PC-3 (cell line): ENCODE measurements around the gene SRGAP1. TPM values are rescaled to one million over a fixed set of nuclear protein-coding genes. Genes with fewer than 3 reads are reported as not detected.

ENCODE experiments used
- ATAC-seq: fragments of 200-7000 bp; cut with Tn5 transposase; 2 replicates; pipeline ENCODE4 v1.9.1; 2020; ENCODE audit warnings: mild to moderate bottlenecking, moderate library complexity
- BruUV-seq: library from RNA; stranded (reverse); fragments of 400-500 nt; replicated peaks from 2 replicates; lab custom pipeline; 2021; lab: Mats Ljungman, UMichigan
- CTCF ChIA-PET: fragments of 300-600 bp; sonication (Branson Sonifier 250); formaldehyde crosslinking; loops from one replicate; lab custom pipeline; 2022; ENCODE audit warnings: antibody characterized with exemption; lab: Charles Lee
- POLR2A ChIA-PET: fragments of 300-600 bp; sonication (Branson Sonifier 250); formaldehyde crosslinking; loops from one replicate; lab custom pipeline; 2022; ENCODE audit warnings: antibody characterized with exemption; ENCODE audit not compliant: unreplicated experiment; lab: Charles Lee
- DNase-seq: peaks from one replicate; pipeline ENCODE4 v3.0.0-alpha.2; 2015
- H2AFZ ChIP-seq: fragments of 300-600 bp; sonication (generic); 2 replicates; pipeline ENCODE4 v1.6.0; 2016; ENCODE audit warnings: antibody characterized with exemption, low read length
- H3F3A ChIP-seq: fragments of 300-600 bp; sonication (generic); one replicate; pipeline ENCODE4 v1.6.0; 2017; ENCODE audit warnings: antibody characterized with exemption, low read length, control low read depth, mild to moderate bottlenecking; ENCODE audit not compliant: unreplicated experiment
- H3K27ac ChIP-seq: fragments of 300-600 bp; sonication (generic); 2 replicates; pipeline ENCODE4 v1.5.1; 2016; ENCODE audit warnings: mild to moderate bottlenecking, low read length
- H3K27me3 ChIP-seq: fragments of 300-600 bp; sonication (generic); 2 replicates; pipeline ENCODE4 v1.6.1; 2016; ENCODE audit warnings: low read length, mixed read lengths
- H3K36me3 ChIP-seq: fragments of 300-600 bp; sonication (generic); 2 replicates; pipeline ENCODE4 v1.6.1; 2016; ENCODE audit warnings: low read depth, mixed run types, low read length, mixed read lengths
- H3K4me1 ChIP-seq: fragments of 300-600 bp; sonication (generic); 2 replicates; pipeline ENCODE4 v1.5.1; 2016; ENCODE audit warnings: low read length; ENCODE audit not compliant: insufficient read depth
- H3K4me2 ChIP-seq: fragments of 300-600 bp; sonication (generic); 2 replicates; pipeline ENCODE4 v1.6.0; 2016; ENCODE audit warnings: low read length
- H3K4me3 ChIP-seq: fragments of 300-600 bp; sonication (generic); 2 replicates; pipeline ENCODE4 v1.5.1; 2016; ENCODE audit warnings: mild to moderate bottlenecking, low read length, mixed read lengths
- H3K79me2 ChIP-seq: fragments of 300-600 bp; sonication (generic); 2 replicates; pipeline ENCODE4 v1.6.1; 2017; ENCODE audit warnings: low read length, mixed read lengths
- H3K9ac ChIP-seq: fragments of 300-600 bp; sonication (generic); 2 replicates; pipeline ENCODE4 v1.6.0; 2016; ENCODE audit warnings: mild to moderate bottlenecking, low read length
- H3K9me2 ChIP-seq: fragments of 300-600 bp; sonication (generic); replicated peaks from 2 replicates; pipeline ENCODE4 v1.6.1; 2016; ENCODE audit warnings: mixed run types, low read length, mixed read lengths
- H3K9me3 ChIP-seq: fragments of 300-600 bp; sonication (generic); 2 replicates; pipeline ENCODE4 v1.6.1; 2016; ENCODE audit warnings: low read length, mixed read lengths
- H4K20me1 ChIP-seq: fragments of 300-600 bp; sonication (generic); 2 replicates; pipeline ENCODE4 v1.6.1; 2016; ENCODE audit warnings: low read length, mixed read lengths
- EZH2 ChIP-seq: fragments of 300-600 bp; sonication (generic); IDR thresholded peaks from one replicate; pipeline ENCODE4 v1.6.1; 2017; ENCODE audit warnings: antibody characterized with exemption, mild to moderate bottlenecking, low read length; ENCODE audit not compliant: unreplicated experiment
- EZH2phosphoT487 ChIP-seq: fragments of 300-600 bp; sonication (generic); IDR thresholded peaks from 2 replicates; pipeline ENCODE4 v1.6.1; 2018; ENCODE audit warnings: mild to moderate bottlenecking, antibody characterized with exemption, low read length, borderline replicate concordance
- intact Hi-C: fragments of 100-400 bp; cut with micrococcal nuclease; formaldehyde crosslinking; loops from 2 replicates; pipeline ENCODE4 v1.9.0; 2023
- total RNA-seq: library from RNA; depleted of rRNA; stranded (reverse); fragments of >200 nt; gene quantifications from 2 replicates; pipeline ENCODE4 v1.2.3, GENCODE V29; 2014
- TF ChIP-seq, protein P1 (sequence below): fragments of 300-600 bp; sonication (generic); conservative IDR thresholded peaks from 2 replicates; pipeline ENCODE4 v1.5.1; 2017; ENCODE audit warnings: antibody characterized with exemption, low read depth, mild to moderate bottlenecking, low read length

SRGAP1 gene
- total RNA-seq, 1 experiment from 2014 or later = 11.0 TPM

DNA sequence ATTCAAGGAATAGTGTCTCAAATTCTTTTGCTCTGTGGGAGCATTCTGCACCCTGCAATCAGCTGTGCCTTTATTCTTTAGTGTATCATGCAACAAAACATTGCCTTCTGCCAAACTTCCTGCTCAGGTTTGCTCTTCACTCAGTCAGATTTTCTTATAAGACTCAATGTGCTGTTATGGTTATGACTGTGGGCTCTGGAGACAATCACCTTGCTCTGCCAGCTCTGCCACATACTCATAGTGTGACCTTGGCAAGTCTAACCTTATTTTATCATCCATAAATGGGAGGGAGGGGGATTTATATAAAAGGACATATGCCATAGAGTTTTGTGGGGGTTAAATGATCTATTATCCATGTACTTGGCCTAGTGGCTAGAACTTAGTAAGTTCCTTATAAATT is 51.3 kb downstream of the SRGAP1 start:
- Histone ChIP-seq H3K27me3 (no peaks in the 10 kb centered on the region), H3K27ac (no peak overlapping the region), H3K79me2 (peaks cover 98% of the 10 kb centered on the region), H3K9me3 (no peaks in the 10 kb centered on the region), H3K9ac (no peak overlapping the region), H3K36me3 (no peaks in the 10 kb centered on the region), H3K4me1 (peaks cover 11% of the 10 kb centered on the region), H3K4me2 (no peak overlapping the region), H3K4me3 (no peak overlapping the region), H3K9me2 (no peaks in the 10 kb centered on the region), H4K20me1 (no peaks in the 10 kb centered on the region), H3F3A (peaks cover 1% of the 10 kb centered on the region), H2AFZ (no peak overlapping the region)
- ATAC-seq = no peak
- CTCF ChIA-PET = no interaction called here
- BruUV-seq = no TSS peak
- no peak for TF ChIP-seq EZH2phosphoT487
- no peak for TF ChIP-seq EZH2
- TF ChIP-seq, protein P1, sequence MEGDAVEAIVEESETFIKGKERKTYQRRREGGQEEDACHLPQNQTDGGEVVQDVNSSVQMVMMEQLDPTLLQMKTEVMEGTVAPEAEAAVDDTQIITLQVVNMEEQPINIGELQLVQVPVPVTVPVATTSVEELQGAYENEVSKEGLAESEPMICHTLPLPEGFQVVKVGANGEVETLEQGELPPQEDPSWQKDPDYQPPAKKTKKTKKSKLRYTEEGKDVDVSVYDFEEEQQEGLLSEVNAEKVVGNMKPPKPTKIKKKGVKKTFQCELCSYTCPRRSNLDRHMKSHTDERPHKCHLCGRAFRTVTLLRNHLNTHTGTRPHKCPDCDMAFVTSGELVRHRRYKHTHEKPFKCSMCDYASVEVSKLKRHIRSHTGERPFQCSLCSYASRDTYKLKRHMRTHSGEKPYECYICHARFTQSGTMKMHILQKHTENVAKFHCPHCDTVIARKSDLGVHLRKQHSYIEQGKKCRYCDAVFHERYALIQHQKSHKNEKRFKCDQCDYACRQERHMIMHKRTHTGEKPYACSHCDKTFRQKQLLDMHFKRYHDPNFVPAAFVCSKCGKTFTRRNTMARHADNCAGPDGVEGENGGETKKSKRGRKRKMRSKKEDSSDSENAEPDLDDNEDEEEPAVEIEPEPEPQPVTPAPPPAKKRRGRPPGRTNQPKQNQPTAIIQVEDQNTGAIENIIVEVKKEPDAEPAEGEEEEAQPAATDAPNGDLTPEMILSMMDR = no peak
- no peak for DNase-seq
- POLR2A ChIA-PET = no interaction called here
- intact Hi-C loops = no loop called here

DNA sequence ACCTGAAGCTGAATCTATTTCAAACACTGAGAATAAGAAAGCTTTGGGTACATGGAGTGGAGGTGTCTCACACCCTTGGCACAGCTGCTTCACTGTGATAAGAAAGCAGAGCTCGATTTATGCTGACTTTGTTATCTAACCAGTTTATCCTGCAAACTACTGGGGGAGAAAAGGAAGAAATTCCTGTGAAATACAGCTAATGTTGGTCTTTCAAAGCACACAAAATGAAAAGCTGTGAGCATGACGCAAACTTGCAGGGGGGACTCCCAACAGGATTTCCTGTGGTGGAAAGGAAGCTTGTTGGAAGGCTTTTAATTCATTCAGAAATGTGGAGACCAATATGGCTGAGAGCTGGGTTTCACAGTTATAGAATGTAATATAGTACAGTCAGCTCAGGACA is 53.4 kb downstream of the SRGAP1 start:
- H3K36me3 ChIP-seq = 0 out of 2 replicates have a peak, but pooled peaks cover 2% of the 10 kb centered on the region
- H3F3A ChIP-seq = peaks cover 4% of the 10 kb centered on the region
- intact Hi-C loops = no loop called here
- ChIA-PET CTCF (no interaction called here), POLR2A (no interaction called here)
- no TSS peak for BruUV-seq
- H4K20me1 ChIP-seq = no peaks in the 10 kb centered on the region
- TF ChIP-seq EZH2phosphoT487 (no peak), EZH2 (no peak)
- TF ChIP-seq, protein P1 = no peak
- no peak overlapping the region for H2AFZ ChIP-seq
- H3K4me2 ChIP-seq = no peak overlapping the region
- H3K4me1 ChIP-seq = peaks cover 30% of the 10 kb centered on the region
- DNase-seq = no peak
- H3K27me3 ChIP-seq = no peaks in the 10 kb centered on the region
- H3K9me2 ChIP-seq = no peaks in the 10 kb centered on the region
- no peaks in the 10 kb centered on the region for H3K9me3 ChIP-seq
- peaks cover 97% of the 10 kb centered on the region for H3K79me2 ChIP-seq
- H3K27ac ChIP-seq = no peak overlapping the region
- no peak for ATAC-seq
- no peak overlapping the region for H3K4me3 ChIP-seq
- H3K9ac ChIP-seq = no peak overlapping the region

DNA sequence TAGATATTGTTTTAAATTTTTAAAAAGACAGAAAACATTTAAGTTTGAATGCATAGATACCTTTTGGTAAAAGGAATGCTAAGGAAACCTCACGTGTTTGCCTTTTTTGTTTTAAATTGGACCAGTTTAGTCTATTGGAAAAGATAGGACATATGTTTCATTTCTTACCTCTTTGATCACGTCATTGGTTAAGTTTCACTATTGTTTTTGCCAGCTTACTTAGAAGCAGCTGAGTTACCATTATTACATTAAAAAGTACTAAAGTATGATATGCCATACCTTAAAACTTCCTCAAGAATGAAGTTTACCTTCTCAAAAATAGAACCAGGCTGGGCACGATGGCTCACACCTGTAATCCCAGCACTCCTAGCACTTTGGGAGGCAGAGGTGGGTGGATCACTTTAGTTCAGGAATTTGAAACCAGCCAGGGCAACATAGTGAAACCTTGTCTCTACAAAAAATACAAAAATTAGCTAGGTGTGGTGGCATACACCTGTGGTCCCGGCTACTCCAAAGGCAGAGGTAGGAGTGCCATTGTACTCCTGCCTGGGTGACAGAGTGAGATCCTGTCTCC is 54.4 kb downstream of the SRGAP1 start:
- no peak overlapping the region for H3K4me2 ChIP-seq
- H3K79me2 ChIP-seq = peaks cover 97% of the 10 kb centered on the region
- no TSS peak for BruUV-seq
- TF ChIP-seq EZH2phosphoT487 (no peak), EZH2 (no peak)
- TF ChIP-seq, protein P1 = no peak
- ATAC-seq (no peak), DNase-seq (no peak)
- H3K9me3 ChIP-seq = no peaks in the 10 kb centered on the region
- ChIA-PET CTCF (no interaction called here), POLR2A (no interaction called here)
- no peak overlapping the region for H2AFZ ChIP-seq
- H4K20me1 ChIP-seq = no peaks in the 10 kb centered on the region
- H3K9ac ChIP-seq = no peak overlapping the region
- intact Hi-C loops = no loop called here
- H3K4me3 ChIP-seq = no peak overlapping the region
- no peaks in the 10 kb centered on the region for H3K9me2 ChIP-seq
- H3F3A ChIP-seq = peaks cover 4% of the 10 kb centered on the region
- H3K4me1 ChIP-seq = peaks cover 30% of the 10 kb centered on the region
- H3K27ac ChIP-seq = no peak overlapping the region
- H3K36me3 ChIP-seq = 0 out of 2 replicates have a peak, but pooled peaks cover 2% of the 10 kb centered on the region
- no peaks in the 10 kb centered on the region for H3K27me3 ChIP-seq
